Transverse colon (tissue), 4 donors: Measurements from ENCODE around the gene NHS. TPM values are rescaled to one million over a fixed set of nuclear protein-coding genes. Genes with fewer than 3 reads are reported as not detected.

Experiments
- DNase-seq: peaks from one replicate; pipeline ENCODE4 v3.0.0-alpha.2; 2019
- H3K27ac ChIP-seq, 4 donors: fragments of 200-600 bp; sonication (generic); 2 replicates each; pipeline ENCODE4 v1.5.1; 2016 to 2018; ENCODE audit warnings: inconsistent platforms in 4 of 4
- H3K27me3 ChIP-seq: fragments of 200-600 bp; sonication (generic); 2 replicates; pipeline ENCODE4 v1.5.1; 2017; ENCODE audit warnings: inconsistent platforms
- H3K36me3 ChIP-seq, 4 donors: fragments of 200-600 bp; sonication (generic); 2 replicates each; pipeline ENCODE4 v1.5.1; 2017 to 2019; ENCODE audit warnings: inconsistent platforms in 4 of 4
- H3K4me1 ChIP-seq, 4 donors: fragments of 200-600 bp; sonication (generic); 2 replicates each; pipeline ENCODE4 v1.5.1; 2017 to 2020; ENCODE audit warnings: inconsistent platforms in 4 of 4
- H3K4me3 ChIP-seq, 4 donors: fragments of 200-600 bp; sonication (generic); 1 replicate in 1 of 4; 2 replicates in 3 of 4; pipeline versions ENCODE4 v1.5.1 to v1.6.1; 2017 to 2019; ENCODE audit warnings: inconsistent platforms in 4 of 4
- H3K9me3 ChIP-seq, 2 donors: fragments of 200-600 bp; sonication (generic); 2 replicates each; pipeline ENCODE4 v1.5.1; 2017 to 2019; ENCODE audit warnings: inconsistent platforms in 2 of 2
- CTCF ChIP-seq, 5 experiments: fragments of 200-600 bp in 3 of 5; fragments of 450-650 bp in 2 of 5; sonication (generic) in 3 of 5; IDR thresholded peaks; 1 replicate in 2 of 5; 2 replicates in 3 of 5; pipeline ENCODE4 v1.5.1; 2016 to 2017; ENCODE audit warnings: antibody characterized with exemption in 5 of 5, inconsistent platforms in 3 of 5, mild to moderate bottlenecking in 2 of 5, moderate library complexity in 1 of 5
- EP300 ChIP-seq: sonication (generic); formaldehyde crosslinking; IDR thresholded peaks from one replicate; pipeline ENCODE4 v1.6.1; 2017; ENCODE audit warnings: antibody characterized with exemption, low read depth
- POLR2A ChIP-seq: fragments of 450-650 bp; IDR thresholded peaks from one replicate; pipeline ENCODE4 v1.6.1; 2016; ENCODE audit warnings: antibody characterized with exemption, mild to moderate bottlenecking, moderate library complexity
- POLR2AphosphoS5 ChIP-seq, 3 donors: sonication (generic); formaldehyde crosslinking; IDR thresholded peaks; one replicate each; pipeline ENCODE4 v1.6.1; 2016; ENCODE audit warnings: antibody characterized with exemption in 3 of 3
- WGBS, 2 donors: methylation state at CpG; one replicate each; pipeline ENCODE4 v1.1.5; 2018; ENCODE audit warnings: low coverage in 1 of 2; 5-methylcytosine and 5-hydroxymethylcytosine counted together
- in situ Hi-C, 4 donors: fragments of 200-750 bp; cut with MboI; loops; one replicate each; pipeline versions ENCODE4 v1.15.0 to v1.15.1; 2017; ENCODE audit warnings: low sequenced_read_pairs in 3 of 4, low pct_ligation_motif_present in 1 of 4, low pct_unique_long_range_greater_than_20kb in 1 of 4
- intact Hi-C: fragments of 100-400 bp; cut with DNase I; formaldehyde crosslinking; loops from one replicate; pipeline ENCODE4 v1.15.1; 2023; ENCODE audit warnings: low total_unique reads
- total RNA-seq, 4 donors: library from RNA; depleted of rRNA; stranded (reverse); fragments of >200 nt; gene quantifications; one replicate each; pipeline ENCODE4 v1.1.0, GENCODE V29; 2016

Gene NHS
- total RNA-seq, 4 donors from 2014 or later = 1.2 to 10.7 (median 5.0) TPM

- 37% methylated on average over 6 of the region's 6 CpGs; no CpG with 5 or more reads in 1 of the 2 donors for WGBS, 2 donors
- Histone ChIP-seq H3K9me3 (no peaks in the 10 kb centered on the region), H3K4me3 (no peak overlapping the region), H3K4me1 (peaks cover 0 to 8% (median 0%) of the 10 kb centered on the region in 4 donors), H3K36me3 (no peaks in the 10 kb centered on the region), H3K27ac (no peak overlapping the region), H3K27me3 (no peaks in the 10 kb centered on the region)
- peak; percentile 22 for DNase-seq
- TF ChIP-seq POLR2AphosphoS5 (IDR thresholded peaks at IDR 0.05) (no peak), POLR2A (no peak), CTCF (IDR thresholded peaks at IDR 0.05) (no peak), EP300 (no peak)
- intact Hi-C loops (no loop called here), in situ Hi-C loops (no loop called here)
These were observed 39.8 kb downstream of the NHS start for GRCh38 chrX:17414839-17415238.

- Histone ChIP-seq H3K27ac (no peak overlapping the region), H3K36me3 (no peaks in the 10 kb centered on the region), H3K4me3 (no peak overlapping the region), H3K27me3 (no peaks in the 10 kb centered on the region), H3K4me1 (peaks cover 0 to 8% (median 0%) of the 10 kb centered on the region in 4 donors), H3K9me3 (no peaks in the 10 kb centered on the region)
- intact Hi-C loops (no loop called here), in situ Hi-C loops (no loop called here)
- no peak for TF ChIP-seq POLR2AphosphoS5 (IDR thresholded peaks at IDR 0.05)
- no peak for TF ChIP-seq POLR2A
- no peak for TF ChIP-seq EP300
- TF ChIP-seq CTCF (IDR thresholded peaks at IDR 0.05) = no peak
- no peak for DNase-seq
- 58 to 70% methylated on average over 2 to 3 of the region's 3 CpGs for WGBS, 2 donors
These were observed 40.3 kb downstream of the NHS start for GRCh38 chrX:17415242-17415810.

GRCh38 chrX:17417372-17417771 lies 42.4 kb downstream of the NHS start:
- no peak for DNase-seq
- Histone ChIP-seq H3K4me1 (peaks cover 0 to 8% (median 0%) of the 10 kb centered on the region in 4 donors), H3K4me3 (no peak overlapping the region), H3K36me3 (no peaks in the 10 kb centered on the region), H3K27me3 (no peaks in the 10 kb centered on the region), H3K27ac (no peak overlapping the region), H3K9me3 (no peaks in the 10 kb centered on the region)
- TF ChIP-seq EP300 (no peak), POLR2A (no peak), CTCF (IDR thresholded peaks at IDR 0.05) (no peak), POLR2AphosphoS5 (IDR thresholded peaks at IDR 0.05) (no peak)
- in situ Hi-C loops = no loop called here
- intact Hi-C loops = no loop called here

GRCh38 chrX:17425136-17425535 lies 50.1 kb downstream of the NHS start:
- no peak overlapping the region for H3K27ac ChIP-seq
- in situ Hi-C loops (no loop called here), intact Hi-C loops (no loop called here)
- no peaks in the 10 kb centered on the region for H3K9me3 ChIP-seq
- H3K4me3 ChIP-seq = no peak overlapping the region
- WGBS, 2 donors = 68% methylated on average over 6 of the region's 6 CpGs; no CpG with 5 or more reads in 1 of the 2 donors
- no peaks in the 10 kb centered on the region for H3K27me3 ChIP-seq
- H3K4me1 ChIP-seq = no peaks in the 10 kb centered on the region
- TF ChIP-seq POLR2A (no peak), POLR2AphosphoS5 (IDR thresholded peaks at IDR 0.05) (peak in 2 of 3 donors; percentile 30 to 37)
- H3K36me3 ChIP-seq = no peaks in the 10 kb centered on the region
- DNase-seq = no peak

- in situ Hi-C loops = no loop called here
- TF ChIP-seq CTCF (IDR thresholded peaks at IDR 0.05) (no peak), POLR2A (no peak), POLR2AphosphoS5 (IDR thresholded peaks at IDR 0.05) (no peak), EP300 (no peak)
These were observed 50.6 kb downstream of the NHS start for GRCh38 chrX:17425551-17425950.

More at GRCh38 chrX:17425551-17425950, 50.6 kb downstream of the NHS start:
- no peaks in the 10 kb centered on the region for H3K27me3 ChIP-seq
- H3K27ac ChIP-seq = no peak overlapping the region
- WGBS, 2 donors = 63% methylated on average over 1 of the region's 1 CpG; no CpG with 5 or more reads in 1 of the 2 donors
- intact Hi-C loops = no loop called here
- H3K36me3 ChIP-seq = no peaks in the 10 kb centered on the region
- H3K4me1 ChIP-seq = no peaks in the 10 kb centered on the region
- DNase-seq = no peak
- H3K9me3 ChIP-seq = no peaks in the 10 kb centered on the region
- no peak overlapping the region for H3K4me3 ChIP-seq
